GM13977 (cell line): ENCODE measurements around the gene SLC25A19.
A peak's percentile ranks its signal among the peaks of the same experiment; 100 is the strongest.

Source experiments
- DNase-seq: peaks from one replicate; pipeline ENCODE4 v3.0.0; 2012; ENCODE audit warnings: low spot score
- in situ Hi-C: fragments of 300-500 bp; cut with MboI; formaldehyde crosslinking; loops from one replicate; pipeline ENCODE4 v1.12.0; 2022; ENCODE audit warnings: low sequenced_read_pairs, low pct_unique_long_range_greater_than_20kb, mixed read lengths, inconsistent platforms; ENCODE audit not compliant: unreplicated experiment
- TF ChIP-seq, protein P1 (sequence below): IDR thresholded peaks from 2 replicates; pipeline ENCODE4 v1.5.1; 2012; ENCODE audit warnings: mild to moderate bottlenecking, control low read depth; ENCODE audit not compliant: insufficient read depth; ENCODE audit errors: extremely low read depth, missing control alignments

SLC25A19 gene

DNA sequence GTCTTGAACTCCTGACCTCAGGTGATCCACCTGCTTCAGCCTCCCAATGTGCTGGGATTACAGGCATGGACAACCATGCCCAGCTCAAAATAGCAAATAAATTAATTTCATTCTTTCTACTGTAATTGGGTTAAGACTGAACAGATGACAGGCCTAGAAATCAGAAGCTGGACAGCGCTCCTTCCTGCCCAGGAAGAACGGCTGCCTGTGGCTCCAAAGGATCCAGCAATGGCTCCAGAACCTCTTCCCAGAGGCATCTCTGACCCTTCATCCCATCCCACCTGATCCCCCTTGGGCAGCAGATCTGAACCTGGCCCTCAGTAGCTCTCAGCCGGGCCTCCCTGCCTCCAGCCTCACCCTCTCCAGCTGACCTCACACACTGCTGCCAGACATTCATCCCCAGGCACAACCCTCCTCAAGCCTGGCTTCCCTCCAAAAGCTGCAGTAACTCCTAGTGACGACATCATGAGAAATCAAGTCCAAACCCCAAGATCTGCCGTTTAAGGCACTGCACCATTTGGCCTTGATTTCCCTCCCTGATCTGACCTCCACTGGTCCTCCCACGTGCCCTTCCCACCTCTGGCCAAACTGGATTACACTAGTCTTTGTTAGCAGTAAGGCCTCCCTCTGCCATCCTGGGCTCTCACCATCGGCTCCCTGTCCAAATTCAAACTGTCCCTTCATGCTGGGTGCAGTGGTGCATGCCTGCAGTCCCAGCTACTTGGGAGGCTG, 15.1 kb downstream of the SLC25A19 start:
- DNase-seq: no peak
- TF ChIP-seq, protein P1, sequence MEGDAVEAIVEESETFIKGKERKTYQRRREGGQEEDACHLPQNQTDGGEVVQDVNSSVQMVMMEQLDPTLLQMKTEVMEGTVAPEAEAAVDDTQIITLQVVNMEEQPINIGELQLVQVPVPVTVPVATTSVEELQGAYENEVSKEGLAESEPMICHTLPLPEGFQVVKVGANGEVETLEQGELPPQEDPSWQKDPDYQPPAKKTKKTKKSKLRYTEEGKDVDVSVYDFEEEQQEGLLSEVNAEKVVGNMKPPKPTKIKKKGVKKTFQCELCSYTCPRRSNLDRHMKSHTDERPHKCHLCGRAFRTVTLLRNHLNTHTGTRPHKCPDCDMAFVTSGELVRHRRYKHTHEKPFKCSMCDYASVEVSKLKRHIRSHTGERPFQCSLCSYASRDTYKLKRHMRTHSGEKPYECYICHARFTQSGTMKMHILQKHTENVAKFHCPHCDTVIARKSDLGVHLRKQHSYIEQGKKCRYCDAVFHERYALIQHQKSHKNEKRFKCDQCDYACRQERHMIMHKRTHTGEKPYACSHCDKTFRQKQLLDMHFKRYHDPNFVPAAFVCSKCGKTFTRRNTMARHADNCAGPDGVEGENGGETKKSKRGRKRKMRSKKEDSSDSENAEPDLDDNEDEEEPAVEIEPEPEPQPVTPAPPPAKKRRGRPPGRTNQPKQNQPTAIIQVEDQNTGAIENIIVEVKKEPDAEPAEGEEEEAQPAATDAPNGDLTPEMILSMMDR: no peak

DNA sequence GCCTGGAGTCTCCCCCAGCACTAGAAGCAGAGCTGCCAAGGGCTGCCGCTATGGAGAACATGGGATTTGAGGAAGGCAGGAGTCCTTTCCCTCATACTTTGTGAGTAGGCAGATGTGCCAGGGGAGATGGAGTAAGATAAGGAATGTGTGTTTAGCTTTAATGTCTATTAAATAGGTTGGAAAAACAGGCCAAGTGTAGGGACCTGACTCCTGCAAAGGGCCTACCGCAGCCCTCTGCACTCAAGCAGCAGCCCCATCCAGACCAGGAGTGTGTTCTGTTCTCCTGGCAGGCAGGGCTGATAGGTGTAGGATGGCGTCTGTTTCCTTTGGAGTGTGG, 16.4 kb downstream of the SLC25A19 start:
- no peak for DNase-seq
- in situ Hi-C loops: loop anchor here (10.0 kb wide), 1 partner anchor 142 kb away; no protein-coding TSS in a partner anchor
- TF ChIP-seq, protein P1: no peak

More for the DNA sequence above, 15.1 kb downstream of the SLC25A19 start:
- in situ Hi-C loops: loop anchor here (10.0 kb wide), 1 partner anchor 141 kb away; no protein-coding TSS in a partner anchor

DNA sequence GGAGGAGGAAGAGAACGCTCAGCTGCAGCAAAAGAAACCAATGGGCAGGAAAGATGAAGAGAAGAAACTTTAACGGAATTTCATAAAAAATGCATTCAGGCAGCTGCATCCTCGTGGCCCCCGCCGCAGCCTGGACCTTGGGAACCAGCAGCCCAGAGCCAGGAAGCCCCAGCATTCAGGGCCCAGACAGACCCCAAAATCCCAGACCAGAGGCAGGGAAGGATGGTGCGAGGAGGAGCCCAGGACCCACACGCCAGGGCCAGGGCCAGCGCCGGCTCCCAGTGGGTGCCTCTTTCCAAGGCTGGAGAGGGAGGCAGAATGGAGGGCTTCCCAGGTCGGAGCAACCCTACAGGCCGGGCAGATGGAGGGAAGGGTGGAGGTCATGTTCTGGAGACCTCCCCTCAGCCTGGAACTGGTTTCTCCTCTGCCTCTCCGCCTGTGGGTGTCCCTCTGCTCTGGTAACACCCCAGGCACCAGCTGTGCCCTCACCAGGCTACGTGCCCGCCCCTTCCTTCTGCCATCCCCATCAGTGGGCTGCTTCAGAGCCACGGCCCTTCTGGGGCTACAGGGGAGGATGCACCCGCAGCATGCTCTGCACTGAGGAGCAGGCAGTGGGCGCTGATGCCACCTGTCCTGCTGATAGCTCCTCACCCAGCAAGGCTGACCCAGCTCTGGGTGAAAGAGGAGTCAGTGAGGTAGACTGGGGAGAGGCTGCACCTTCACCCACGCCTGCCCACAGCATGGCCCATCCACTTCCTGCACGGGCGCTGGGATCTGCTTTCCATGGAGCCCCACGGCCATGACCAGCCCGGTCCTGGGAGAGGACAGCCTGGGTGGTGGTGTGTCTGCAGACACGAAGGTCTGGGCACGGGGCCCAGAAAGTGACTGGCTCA, 17.0 kb downstream of the SLC25A19 start:
- TF ChIP-seq, protein P1: no peak
- in situ Hi-C loops: loop anchor here (10.0 kb wide), 1 partner anchor 143 kb away; no protein-coding TSS in a partner anchor
- DNase-seq: no peak

DNA sequence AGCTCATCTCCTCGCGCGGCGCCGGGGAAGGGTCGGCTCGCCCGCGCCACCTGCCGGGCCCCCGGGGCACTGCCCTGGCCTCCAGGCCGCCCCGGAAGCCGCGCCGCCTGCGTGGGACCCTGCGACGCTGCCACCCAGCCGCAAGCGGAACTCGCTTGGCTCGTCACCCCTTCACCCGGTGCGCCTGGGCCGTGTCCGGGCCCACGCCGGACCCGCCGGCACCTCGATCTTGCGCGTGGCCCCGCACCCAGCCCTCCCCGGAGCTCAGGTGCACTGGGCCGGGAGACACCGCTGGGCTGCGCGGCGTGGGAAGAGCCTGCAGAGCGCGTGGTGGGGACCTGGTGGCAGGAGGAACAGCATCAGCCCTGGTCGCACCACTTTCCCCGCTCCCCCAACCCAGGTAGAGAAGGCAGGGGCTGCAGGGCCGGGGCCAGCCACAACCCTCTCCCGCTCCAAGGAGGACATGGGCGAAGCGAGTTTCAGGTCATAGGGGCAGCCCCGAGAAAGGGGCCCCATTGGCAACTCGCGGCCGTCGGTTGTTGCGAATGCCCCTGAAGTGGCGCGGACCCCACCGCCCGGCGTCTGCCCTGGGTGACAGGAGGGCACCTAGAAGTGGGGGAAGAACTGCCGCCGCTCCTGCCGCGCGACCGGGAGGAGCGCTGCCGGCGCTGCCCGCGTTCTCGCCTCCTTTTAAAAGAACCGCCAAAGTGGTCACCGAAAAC, 17.8 kb downstream of the SLC25A19 start:
- DNase-seq: peak; percentile 98
- TF ChIP-seq, protein P1: peak; percentile 95
- in situ Hi-C loops: loop anchor here (10.0 kb wide), 1 partner anchor 143 kb away; no protein-coding TSS in a partner anchor

DNA sequence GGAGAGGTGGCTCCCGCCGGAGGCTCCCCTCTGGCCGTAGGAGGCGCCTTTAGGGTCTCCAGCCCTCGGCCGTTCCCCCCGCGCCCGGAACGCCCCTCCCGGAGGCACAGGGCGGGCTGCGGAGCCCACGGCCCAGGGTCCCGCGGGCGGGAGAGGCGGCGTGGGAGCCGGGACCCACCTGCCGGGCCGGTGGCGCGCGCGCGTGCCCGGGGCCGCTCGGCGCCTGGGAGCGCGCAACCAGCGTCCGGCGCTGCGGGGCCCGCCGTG, 18.3 kb downstream of the SLC25A19 start, which contains the start of gene MIF4GD:
Gene MIF4GD, minus strand, starts transcription at position 266 of the 267 bp plus-strand sequence. CDS start 1,036 bp downstream, outside the sequence.
- TF ChIP-seq, protein P1: no peak
- no peak for DNase-seq
- in situ Hi-C loops: loop anchor here (10.0 kb wide), 1 partner anchor 144 kb away; no protein-coding TSS in a partner anchor
